ENCODE results near the gene ADGRF1.

- TF ChIP-seq CTCF (IDR thresholded peaks at IDR 0.05) (no peak), EP300 (IDR thresholded peaks at IDR 0.05; ENCODE audit: low read depth) (no peak)
These were observed 33.0 kb upstream of the ADGRF1 start for GRCh38 chr6:47075168-47075567.

All from transverse colon (tissue), 3 donors.